HepG2 (cell line): Measurements from ENCODE around the gene ZNF443. TPM values are rescaled to one million over a fixed set of nuclear protein-coding genes. Genes with fewer than 3 reads are reported as not detected.

Experiments used
- ARID2 ChIP-seq: sonication (generic); formaldehyde crosslinking; IDR thresholded peaks from 2 replicates; pipeline ENCODE4 v1.8.1; 2022; ENCODE audit warnings: mild to moderate bottlenecking, missing genetic modification reagents, borderline replicate concordance
- ATF3 ChIP-seq: sonication (generic); formaldehyde crosslinking; IDR thresholded peaks from 2 replicates; pipeline ENCODE4 v1.4.0; 2020; ENCODE audit warnings: missing genetic modification reagents
- BATF2 ChIP-seq: sonication (generic); formaldehyde crosslinking; IDR thresholded peaks from 2 replicates; pipeline ENCODE4 v1.8.0; 2022; ENCODE audit warnings: mild to moderate bottlenecking, missing genetic modification reagents, moderate library complexity
- BHLHE40 ChIP-seq: IDR thresholded peaks from 2 replicates; pipeline ENCODE4 v1.6.1; 2011; ENCODE audit warnings: low read length, improper control_type of control experiment
- CBX1 ChIP-seq: IDR thresholded peaks from one replicate; pipeline ENCODE4 v1.6.1; 2016; ENCODE audit warnings: antibody characterized with exemption, low read depth
- DMTF1 ChIP-seq: sonication (generic); formaldehyde crosslinking; IDR thresholded peaks from 2 replicates; pipeline ENCODE4 v1.4.0; 2020; ENCODE audit warnings: mild to moderate bottlenecking, missing genetic modification reagents
- HDAC1 ChIP-seq: sonication (generic); formaldehyde crosslinking; IDR thresholded peaks from 2 replicates; pipeline ENCODE4 v1.5.1; 2020; ENCODE audit warnings: mild to moderate bottlenecking, missing genetic modification reagents
- IKZF1 ChIP-seq: fragments of 450-650 bp; IDR thresholded peaks from 2 replicates; pipeline ENCODE4 v1.7.1; 2016
- JARID2 ChIP-seq: sonication (generic); formaldehyde crosslinking; IDR thresholded peaks from 2 replicates; pipeline ENCODE4 v1.8.1; 2023; ENCODE audit warnings: missing genetic modification reagents, inconsistent platforms; ENCODE audit not compliant: insufficient replicate concordance
- KLF6 ChIP-seq: IDR thresholded peaks from 2 replicates; pipeline ENCODE4 v1.8.0; 2016; ENCODE audit warnings: missing biosample characterization, missing genetic modification reagents
- MAX ChIP-seq: IDR thresholded peaks from 2 replicates; pipeline ENCODE4 v1.6.1; 2012; ENCODE audit warnings: inconsistent platforms
- MBNL3 ChIP-seq: fragments of 250-450 bp; sonication (Bioruptor Pico); conservative IDR thresholded peaks from 2 replicates; pipeline ENCODE4 v1.8.0; 2022; ENCODE audit warnings: mild to moderate bottlenecking, inconsistent platforms
- MLLT10 ChIP-seq: sonication (generic); formaldehyde crosslinking; IDR thresholded peaks from 2 replicates; pipeline ENCODE4 v1.4.0; 2020; ENCODE audit warnings: missing genetic modification reagents
- MYNN ChIP-seq: sonication (generic); formaldehyde crosslinking; IDR thresholded peaks from 2 replicates; pipeline ENCODE4 v1.4.0; 2020; ENCODE audit warnings: mild to moderate bottlenecking, low read depth, missing genetic modification reagents
- ONECUT2 ChIP-seq: sonication (generic); formaldehyde crosslinking; IDR thresholded peaks from 2 replicates; pipeline ENCODE4 v1.4.0; 2020; ENCODE audit warnings: missing genetic modification reagents
- REXO4 ChIP-seq: sonication (generic); formaldehyde crosslinking; IDR thresholded peaks from 2 replicates; pipeline ENCODE4 v1.8.0; 2022; ENCODE audit warnings: missing genetic modification reagents, mild to moderate bottlenecking, borderline replicate concordance
- RFX5 ChIP-seq: IDR thresholded peaks from 2 replicates; pipeline ENCODE4 v1.6.1; 2011; ENCODE audit warnings: low read depth, low read length, improper control_type of control experiment
- SALL2 ChIP-seq: sonication (generic); formaldehyde crosslinking; IDR thresholded peaks from 2 replicates; pipeline ENCODE4 v1.8.1; 2023; ENCODE audit warnings: mild to moderate bottlenecking, missing genetic modification reagents, inconsistent platforms
- SMAD1 ChIP-seq: sonication (generic); formaldehyde crosslinking; IDR thresholded peaks from 2 replicates; pipeline ENCODE4 v1.4.0; 2020; ENCODE audit warnings: missing genetic modification reagents, low read depth, mild to moderate bottlenecking, borderline replicate concordance
- TMF1 ChIP-seq: sonication (generic); formaldehyde crosslinking; IDR thresholded peaks from 2 replicates; pipeline ENCODE4 v1.8.1; 2022; ENCODE audit warnings: low read depth, missing genetic modification reagents
- YEATS2 ChIP-seq: sonication (generic); formaldehyde crosslinking; IDR thresholded peaks from 2 replicates; pipeline ENCODE4 v1.4.0; 2020; ENCODE audit warnings: missing genetic modification reagents, borderline replicate concordance
- ZBTB7A ChIP-seq: sonication (generic); formaldehyde crosslinking; IDR thresholded peaks from 2 replicates; pipeline ENCODE4 v1.8.0; 2022; ENCODE audit warnings: mild to moderate bottlenecking, missing genetic modification reagents
- ZNF180 ChIP-seq: sonication (generic); formaldehyde crosslinking; IDR thresholded peaks from 2 replicates; pipeline ENCODE4 v1.4.0; 2020; ENCODE audit warnings: low read depth, missing genetic modification reagents, borderline replicate concordance
- ZNF296 ChIP-seq: sonication (generic); formaldehyde crosslinking; conservative IDR thresholded peaks from 2 replicates; pipeline ENCODE4 v1.5.0; 2020; ENCODE audit warnings: mild to moderate bottlenecking, missing genetic modification reagents
- ZNF558 ChIP-seq: sonication (generic); formaldehyde crosslinking; IDR thresholded peaks from 2 replicates; pipeline ENCODE4 v1.9.0; 2022; ENCODE audit warnings: mild to moderate bottlenecking, missing genetic modification reagents, borderline replicate concordance
- ZNF589 ChIP-seq: sonication (generic); formaldehyde crosslinking; conservative IDR thresholded peaks from 2 replicates; pipeline ENCODE4 v1.8.0; 2022; ENCODE audit warnings: mild to moderate bottlenecking, moderate library complexity, missing genetic modification reagents
- ZNF605 ChIP-seq: sonication (generic); formaldehyde crosslinking; IDR thresholded peaks from 2 replicates; pipeline ENCODE4 v1.8.0; 2022; ENCODE audit warnings: mild to moderate bottlenecking, missing genetic modification reagents
- ZNF772 ChIP-seq: sonication (generic); formaldehyde crosslinking; IDR thresholded peaks from 2 replicates; pipeline ENCODE4 v1.5.0; 2020; ENCODE audit warnings: mild to moderate bottlenecking, missing genetic modification reagents
- ZNF781 ChIP-seq: sonication (generic); formaldehyde crosslinking; IDR thresholded peaks from 2 replicates; pipeline ENCODE4 v1.5.1; 2020; ENCODE audit warnings: borderline replicate concordance, mild to moderate bottlenecking, missing genetic modification reagents; ENCODE audit errors: not compliant biosample characterization
- ZNF841 ChIP-seq: sonication (generic); formaldehyde crosslinking; IDR thresholded peaks from 2 replicates; pipeline ENCODE4 v1.8.1; 2023; ENCODE audit warnings: missing genetic modification reagents, borderline replicate concordance
- polyA plus RNA-seq, 8 experiments: library from polyadenylated mRNA; depleted of rRNA in 3 of 8; stranded (reverse) in 7 of 8; unstranded in 1 of 8; fragments of >200 nt; fragmentation: Illumina TruSeq in 4 of 8; extraction: Trizol in 4 of 8; gene quantifications; 2 replicates each; pipeline versions ENCODE4 v1.2.1 to v1.2.3, GENCODE V29; 2011 to 2016; ENCODE audit warnings: low read depth in 4 of 8, missing spikeins in 1 of 8, mixed read lengths in 1 of 8; ENCODE audit not compliant: insufficient read depth in 1 of 8
- total RNA-seq, 5 experiments: library from RNA; depleted of rRNA; stranded (reverse); fragments of >200 nt; fragmentation: Illumina TruSeq; extraction: Trizol; gene quantifications; 2 replicates each; pipeline ENCODE4 v1.2.3, GENCODE V29; 2016; ENCODE audit warnings: low read depth in 1 of 5

ZNF443 gene
- total and polyA plus RNA-seq, 2 of the 13 experiments (the other 11 are each of a cell fraction or from before 2014, with no cell fraction given), result 3.6 to 19.0 TPM

GRCh38 chr19:12484371-12485051, 43.7 kb upstream of the ZNF443 start, which contains the start of gene ZNF709 (continued):
- TF ChIP-seq SMAD1 (CRISPR knock-in tag), result no peak
- TF ChIP-seq ZNF772, result no peak; the same call in 1 of the 2 replicates
- TF ChIP-seq BATF2, result no peak
- no peak for TF ChIP-seq IKZF1
- TF ChIP-seq KLF6, result no peak; the same call in 1 of the 2 replicates
- no peak for TF ChIP-seq ZNF781 (CRISPR knock-in tag)
- TF ChIP-seq ZNF605 (CRISPR knock-in tag), result peak; percentile 76
- no peak for TF ChIP-seq SALL2 (CRISPR knock-in tag)
- peak; percentile 77 for TF ChIP-seq HDAC1 (CRISPR knock-in tag)
- no peak for TF ChIP-seq REXO4 (CRISPR knock-in tag)
- no peak for TF ChIP-seq ZNF841 (CRISPR knock-in tag)
- no peak for TF ChIP-seq JARID2 (CRISPR knock-in tag)
- TF ChIP-seq MAX, result peak; percentile 41; the same call in 1 of the 2 replicates
- peak; percentile 96 for TF ChIP-seq ZBTB7A (CRISPR knock-in tag)
- TF ChIP-seq ZNF296 (CRISPR knock-in tag), result no peak
- 0 out of 2 replicates have a peak, but pooled peaks have one; percentile 12 for TF ChIP-seq ATF3 (CRISPR knock-in tag)
- TF ChIP-seq CBX1, result no peak
- no peak for TF ChIP-seq ZNF558
- 0 out of 2 replicates have a peak, but pooled peaks have one; percentile 36 for TF ChIP-seq ZNF589 (CRISPR knock-in tag)
- TF ChIP-seq ZNF180 (CRISPR knock-in tag), result no peak
- no peak for TF ChIP-seq MYNN (CRISPR knock-in tag)
- no peak for TF ChIP-seq ONECUT2 (CRISPR knock-in tag)
- no peak for TF ChIP-seq YEATS2
- no peak for TF ChIP-seq RFX5
- TF ChIP-seq BHLHE40, result no peak
- no peak for TF ChIP-seq TMF1
- TF ChIP-seq ARID2 (CRISPR knock-in tag), result no peak
- no peak for TF ChIP-seq MBNL3
- TF ChIP-seq DMTF1, result no peak
- no peak for TF ChIP-seq MLLT10 (CRISPR knock-in tag)
